ENCODE data around the gene TTC7B.

Gene TTC7B

DNA sequence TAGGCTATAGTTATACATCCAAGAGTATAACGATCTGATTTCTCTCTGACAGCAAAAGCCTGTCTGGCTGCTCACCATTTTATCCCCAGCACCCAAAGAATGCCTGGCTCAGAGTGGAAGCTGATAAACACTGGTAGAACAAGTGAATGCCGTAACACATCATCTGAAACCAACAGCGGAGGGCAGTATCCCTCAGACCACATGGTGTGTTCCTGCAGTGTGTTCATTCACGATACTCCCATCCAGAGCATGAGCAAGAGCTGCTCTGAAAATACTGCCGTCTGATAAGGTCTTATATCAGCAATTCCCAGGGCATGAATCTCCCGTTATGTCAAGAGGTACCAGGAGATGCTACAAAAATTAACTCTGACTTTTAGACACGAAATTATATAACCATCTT is 95.9 kb downstream of the TTC7B start:
- Histone ChIP-seq H3K36me3 (peaks cover 6% of the 10 kb centered on the region; the same call in 1 of the 2 replicates), H3K9me3 (no peaks in the 10 kb centered on the region; the same call in 1 of the 2 replicates), H3K4me3 (ENCODE audit: low read depth, low read length) (no peak overlapping the region), H3K27me3 (no peaks in the 10 kb centered on the region), H3K4me1 (peaks cover 26% of the 10 kb centered on the region)
- peak; percentile 47 for DNase-seq
- TF ChIP-seq, protein P1, sequence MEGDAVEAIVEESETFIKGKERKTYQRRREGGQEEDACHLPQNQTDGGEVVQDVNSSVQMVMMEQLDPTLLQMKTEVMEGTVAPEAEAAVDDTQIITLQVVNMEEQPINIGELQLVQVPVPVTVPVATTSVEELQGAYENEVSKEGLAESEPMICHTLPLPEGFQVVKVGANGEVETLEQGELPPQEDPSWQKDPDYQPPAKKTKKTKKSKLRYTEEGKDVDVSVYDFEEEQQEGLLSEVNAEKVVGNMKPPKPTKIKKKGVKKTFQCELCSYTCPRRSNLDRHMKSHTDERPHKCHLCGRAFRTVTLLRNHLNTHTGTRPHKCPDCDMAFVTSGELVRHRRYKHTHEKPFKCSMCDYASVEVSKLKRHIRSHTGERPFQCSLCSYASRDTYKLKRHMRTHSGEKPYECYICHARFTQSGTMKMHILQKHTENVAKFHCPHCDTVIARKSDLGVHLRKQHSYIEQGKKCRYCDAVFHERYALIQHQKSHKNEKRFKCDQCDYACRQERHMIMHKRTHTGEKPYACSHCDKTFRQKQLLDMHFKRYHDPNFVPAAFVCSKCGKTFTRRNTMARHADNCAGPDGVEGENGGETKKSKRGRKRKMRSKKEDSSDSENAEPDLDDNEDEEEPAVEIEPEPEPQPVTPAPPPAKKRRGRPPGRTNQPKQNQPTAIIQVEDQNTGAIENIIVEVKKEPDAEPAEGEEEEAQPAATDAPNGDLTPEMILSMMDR (IDR thresholded peaks at IDR 0.05; ENCODE audit: low read depth, low read length), result peak; percentile 29

DNA sequence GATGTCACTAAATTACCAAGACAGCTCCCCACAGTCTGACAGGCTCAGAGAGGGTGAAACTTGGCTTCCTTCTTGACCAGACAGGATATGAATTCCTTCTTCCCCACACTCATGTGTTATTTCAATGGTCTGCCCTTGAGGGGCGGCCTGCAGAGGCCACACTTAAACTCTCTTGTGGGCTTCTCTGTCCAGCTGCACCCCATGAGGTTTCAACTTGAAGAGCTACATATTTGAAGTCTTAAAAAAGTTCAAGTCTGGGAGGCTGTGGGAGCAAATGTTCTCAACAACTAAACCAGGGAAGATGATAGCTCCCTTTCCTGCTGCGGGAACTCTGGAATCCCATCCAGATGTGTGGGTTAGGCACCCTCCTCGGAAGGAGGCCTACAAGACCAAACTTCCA is 98.3 kb downstream of the TTC7B start:
- TF ChIP-seq, protein P1 (IDR thresholded peaks at IDR 0.05; ENCODE audit: low read depth, low read length), result no peak
- DNase-seq, result no peak
- no peak overlapping the region for H3K4me3 ChIP-seq (ENCODE audit: low read depth, low read length)

DNA sequence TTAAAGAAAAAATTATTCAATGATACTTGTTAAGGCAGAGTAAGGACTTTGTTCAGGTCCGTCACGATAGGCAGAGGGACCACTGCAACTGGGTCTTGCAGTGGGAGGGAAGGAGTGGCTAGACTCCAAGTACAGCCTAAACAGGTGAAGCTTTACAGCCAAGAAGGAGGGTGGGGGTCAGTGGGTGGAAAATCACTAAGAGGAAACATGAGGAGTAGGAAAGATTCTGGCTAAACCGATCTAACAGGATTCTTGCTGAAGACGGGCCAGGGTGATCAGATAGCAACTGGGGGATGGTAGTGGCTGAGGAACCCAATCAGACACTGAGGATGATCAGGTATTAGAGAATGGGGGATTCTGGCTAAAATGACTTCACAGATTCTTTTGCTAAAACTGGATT is 100.2 kb downstream of the TTC7B start:
- peaks cover 3% of the 10 kb centered on the region for H3K36me3 ChIP-seq
- no peak overlapping the region for H3K4me3 ChIP-seq (ENCODE audit: low read depth, low read length)

More for the DNA sequence above, 98.3 kb downstream of the TTC7B start:
- Histone ChIP-seq H3K9me3 (no peaks in the 10 kb centered on the region), H3K4me1 (peaks cover 26% of the 10 kb centered on the region), H3K27me3 (no peaks in the 10 kb centered on the region), H3K36me3 (peaks cover 3% of the 10 kb centered on the region)

DNA sequence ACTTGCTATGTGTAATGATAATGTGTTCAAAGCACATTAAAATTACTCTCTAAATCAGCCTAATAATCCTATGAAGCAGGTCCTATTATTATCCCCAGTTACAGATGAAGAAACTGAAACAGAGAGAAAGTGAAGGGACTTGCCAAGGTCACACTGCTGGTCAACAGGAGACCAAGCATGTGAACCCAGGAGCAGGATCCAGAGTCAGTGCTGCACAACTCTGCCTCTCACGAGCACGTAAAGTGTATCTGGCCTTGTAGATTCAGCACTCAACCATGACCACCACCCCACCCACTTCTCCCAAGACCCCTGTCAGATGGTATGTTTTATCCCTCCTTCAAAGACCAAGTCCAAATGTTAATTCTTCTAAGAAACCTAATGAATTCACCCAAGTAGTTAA is 100.7 kb downstream of the TTC7B start:
- Histone ChIP-seq H3K36me3 (peaks cover 3% of the 10 kb centered on the region), H3K4me1 (peaks cover 11% of the 10 kb centered on the region), H3K4me3 (ENCODE audit: low read depth, low read length) (no peak overlapping the region), H3K27me3 (no peaks in the 10 kb centered on the region), H3K9me3 (no peaks in the 10 kb centered on the region)
- TF ChIP-seq, protein P1 (IDR thresholded peaks at IDR 0.05; ENCODE audit: low read depth, low read length), result no peak
- DNase-seq, result no peak

More for the DNA sequence above, 100.2 kb downstream of the TTC7B start:
- DNase-seq, result no peak
- peaks cover 15% of the 10 kb centered on the region for H3K4me1 ChIP-seq
- H3K27me3 ChIP-seq, result no peaks in the 10 kb centered on the region
- TF ChIP-seq, protein P1 (IDR thresholded peaks at IDR 0.05; ENCODE audit: low read depth, low read length), result no peak
- no peaks in the 10 kb centered on the region for H3K9me3 ChIP-seq

DNA sequence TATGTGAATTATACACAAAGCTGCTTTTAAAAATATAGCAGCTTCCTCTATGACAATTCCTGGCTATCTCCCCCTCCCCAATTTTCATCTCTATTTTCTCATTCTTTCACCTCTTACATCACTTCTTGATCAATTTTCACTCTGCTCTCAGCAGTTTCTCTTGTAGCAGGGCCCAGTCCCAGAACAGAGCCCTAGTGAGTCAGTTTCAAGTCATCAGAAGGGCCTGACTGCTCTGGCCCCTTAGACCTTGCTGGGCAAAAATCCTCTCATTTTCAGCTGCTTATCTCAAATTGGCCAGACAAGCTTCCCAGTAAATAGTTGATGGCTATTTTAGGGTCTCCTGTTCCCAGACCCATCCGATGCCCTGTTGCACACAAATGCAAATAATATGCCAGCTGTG is 101.4 kb downstream of the TTC7B start:
- TF ChIP-seq, protein P1 (IDR thresholded peaks at IDR 0.05; ENCODE audit: low read depth, low read length), result no peak

DNA sequence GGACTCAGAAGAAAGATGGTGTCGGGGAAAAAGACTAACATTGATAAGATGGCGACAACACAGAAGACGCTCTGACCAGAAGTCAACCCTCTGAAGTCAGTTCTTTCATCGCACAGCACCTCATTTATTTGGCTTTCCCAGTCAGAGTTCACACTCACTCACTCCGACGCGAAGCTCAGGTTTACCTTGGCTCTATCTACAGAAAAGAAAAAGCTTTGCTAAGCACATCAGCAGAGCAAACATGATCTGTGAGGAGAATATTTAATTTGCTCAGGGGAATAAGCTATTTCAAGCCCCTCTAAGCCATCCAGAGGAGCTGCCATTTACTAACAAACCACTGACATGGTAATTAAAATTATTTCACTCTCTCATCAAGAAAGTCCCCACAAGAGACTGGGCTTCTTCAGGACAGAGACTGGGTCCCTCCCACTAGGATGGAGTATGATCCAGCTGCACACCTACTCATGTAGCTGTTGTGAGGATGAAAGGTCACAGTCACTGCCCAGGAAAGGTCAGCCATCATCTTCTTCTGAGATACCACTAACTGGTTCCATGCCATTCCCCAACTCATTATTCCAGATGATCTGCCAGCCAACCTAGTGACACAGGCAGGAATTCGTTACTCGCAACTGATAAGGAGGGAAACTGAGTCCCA is 111.4 kb downstream of the TTC7B start:
- H3K36me3 ChIP-seq, result no peaks in the 10 kb centered on the region
- no peak overlapping the region for H3K4me3 ChIP-seq (ENCODE audit: low read depth, low read length)
- TF ChIP-seq, protein P1 (IDR thresholded peaks at IDR 0.05; ENCODE audit: low read depth, low read length), result no peak
- no peak for DNase-seq
- peaks cover under 1% of the 10 kb centered on the region for H3K4me1 ChIP-seq
- no peaks in the 10 kb centered on the region for H3K27me3 ChIP-seq
- no peaks in the 10 kb centered on the region for H3K9me3 ChIP-seq

More for the DNA sequence above, 101.4 kb downstream of the TTC7B start:
- H3K9me3 ChIP-seq, result no peaks in the 10 kb centered on the region
- no peaks in the 10 kb centered on the region for H3K27me3 ChIP-seq
- peaks cover 5% of the 10 kb centered on the region for H3K4me1 ChIP-seq
- peaks cover 3% of the 10 kb centered on the region for H3K36me3 ChIP-seq
- no peak for DNase-seq
- no peak overlapping the region for H3K4me3 ChIP-seq (ENCODE audit: low read depth, low read length)

Measured in BE2C (cell line).